CD4-positive, alpha-beta T cell treated with Interleukin-2 at 100 ng/mL for 4 hours (primary cell): ENCODE measurements around the gene PACS2.
"Not testable (repeated sequence)": the region's sequence is repeated elsewhere in the genome, so short reads cannot be mapped to it uniquely, and the experiment has no call there.

Source experiments
- DNase-seq: peaks from one replicate; pipeline ENCODE4 v3.0.0-alpha.2; 2020; ENCODE audit warnings: low spot score

PACS2 gene

GRCh38 chr14:105315941-105316576, 1.5 kb downstream of the PACS2 start:
- no peak for DNase-seq

GRCh38 chr14:105316577-105316941, 2.0 kb downstream of the PACS2 start:
- DNase-seq, result no peak

- DNase-seq, result no peak
These were observed 2.5 kb downstream of the PACS2 start for GRCh38 chr14:105316968-105317510.

GRCh38 chr14:105317546-105317945, 3.0 kb downstream of the PACS2 start:
- no peak for DNase-seq

GRCh38 chr14:105322791-105323556, 8.4 kb downstream of the PACS2 start:
- DNase-seq, result no peak

GRCh38 chr14:105323663-105324062, 9.1 kb downstream of the PACS2 start:
- DNase-seq, result no peak

GRCh38 chr14:105324080-105324778, 9.7 kb downstream of the PACS2 start:
- DNase-seq, result no peak

- DNase-seq, result no peak
These were observed 10.3 kb downstream of the PACS2 start for GRCh38 chr14:105324871-105325270.

GRCh38 chr14:105325303-105325702, 10.8 kb downstream of the PACS2 start:
- DNase-seq, result no peak

GRCh38 chr14:105325716-105326567, 11.4 kb downstream of the PACS2 start:
- no peak for DNase-seq

GRCh38 chr14:105326568-105326867, 12.0 kb downstream of the PACS2 start:
- no peak for DNase-seq

- no peak for DNase-seq
These were observed 12.5 kb downstream of the PACS2 start for GRCh38 chr14:105326891-105327694.

GRCh38 chr14:105327695-105328045, 13.1 kb downstream of the PACS2 start:
- not testable (repeated sequence) for DNase-seq

- no peak for DNase-seq
These were observed 13.6 kb downstream of the PACS2 start for GRCh38 chr14:105328070-105328677.

GRCh38 chr14:105328678-105329390, 14.3 kb downstream of the PACS2 start:
- no peak for DNase-seq

GRCh38 chr14:105329411-105330150, 15.0 kb downstream of the PACS2 start:
- DNase-seq, result no peak

- no peak for DNase-seq
These were observed 15.9 kb downstream of the PACS2 start for GRCh38 chr14:105330491-105330895.

- no peak for DNase-seq
These were observed 17.2 kb downstream of the PACS2 start for GRCh38 chr14:105331575-105332349.
